Suprapubic skin (tissue), 3 donors: ENCODE data around the gene UNC5CL.

Source experiments
- CTCF ChIP-seq, 2 donors: fragments of 200-600 bp in 1 of 2; fragments of 450-650 bp in 1 of 2; sonication (generic) in 1 of 2; IDR thresholded peaks; one replicate each; pipeline ENCODE4 v1.5.1; 2016 to 2019; ENCODE audit warnings: antibody characterized with exemption in 2 of 2, mild to moderate bottlenecking in 1 of 2, moderate library complexity in 1 of 2
- POLR2A ChIP-seq, 2 donors: fragments of 450-650 bp; IDR thresholded peaks; one replicate each; pipeline ENCODE4 v1.6.1; 2017; ENCODE audit warnings: antibody characterized with exemption in 2 of 2, mild to moderate bottlenecking in 2 of 2, moderate library complexity in 2 of 2

GRCh38 chr6:41073968-41074691, 35.1 kb upstream of the UNC5CL start:
- TF ChIP-seq CTCF (IDR thresholded peaks at IDR 0.05) (no peak), POLR2A (IDR thresholded peaks at IDR 0.05) (no peak)
